ENCODE measurements around the gene TK2.
"Not testable (repeated sequence)": the region's sequence is repeated elsewhere in the genome, so short reads cannot be mapped to it uniquely, and the experiment has no call there.

Gene TK2

DNA sequence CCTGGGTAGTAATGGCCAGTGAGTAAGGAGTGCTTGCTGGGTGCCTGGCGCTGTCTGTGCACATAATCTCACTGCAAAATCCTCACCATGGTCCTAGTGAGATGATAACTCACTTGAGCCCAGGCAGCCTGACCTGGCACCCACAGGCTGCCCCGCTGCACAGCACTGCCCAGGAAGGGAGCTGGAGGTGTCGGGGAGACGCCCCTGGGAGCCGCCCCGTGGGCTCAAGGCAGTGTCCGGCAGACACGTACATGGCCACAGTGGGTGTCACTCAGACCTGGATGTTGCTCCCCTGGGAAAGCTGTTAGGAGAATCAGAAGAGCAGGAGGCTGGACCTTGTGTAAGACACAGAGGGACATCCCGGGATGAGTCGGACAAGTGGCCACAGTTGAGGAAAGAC, 78.7 kb downstream of the TK2 start:
- no peak for DNase-seq

DNA sequence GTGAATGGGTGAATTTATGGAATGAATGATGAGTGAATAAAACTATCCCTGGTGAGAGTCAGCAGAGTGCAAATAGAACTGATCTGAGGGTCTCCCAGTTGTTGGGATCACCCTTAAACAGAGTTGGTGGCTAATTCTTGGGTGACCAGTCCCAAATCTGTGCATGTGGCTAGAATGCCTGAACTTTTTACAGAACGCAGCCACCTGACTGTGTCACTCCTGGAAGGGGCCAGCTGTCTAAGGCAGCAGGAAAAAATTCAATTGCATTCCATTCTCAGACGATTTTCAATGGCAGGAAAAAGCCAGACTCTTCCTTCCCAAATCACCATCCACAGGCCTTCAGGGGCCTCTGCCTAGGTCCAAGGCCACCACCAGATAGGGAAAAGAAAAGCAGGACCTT, 79.4 kb downstream of the TK2 start:
- DNase-seq, result no peak

DNA sequence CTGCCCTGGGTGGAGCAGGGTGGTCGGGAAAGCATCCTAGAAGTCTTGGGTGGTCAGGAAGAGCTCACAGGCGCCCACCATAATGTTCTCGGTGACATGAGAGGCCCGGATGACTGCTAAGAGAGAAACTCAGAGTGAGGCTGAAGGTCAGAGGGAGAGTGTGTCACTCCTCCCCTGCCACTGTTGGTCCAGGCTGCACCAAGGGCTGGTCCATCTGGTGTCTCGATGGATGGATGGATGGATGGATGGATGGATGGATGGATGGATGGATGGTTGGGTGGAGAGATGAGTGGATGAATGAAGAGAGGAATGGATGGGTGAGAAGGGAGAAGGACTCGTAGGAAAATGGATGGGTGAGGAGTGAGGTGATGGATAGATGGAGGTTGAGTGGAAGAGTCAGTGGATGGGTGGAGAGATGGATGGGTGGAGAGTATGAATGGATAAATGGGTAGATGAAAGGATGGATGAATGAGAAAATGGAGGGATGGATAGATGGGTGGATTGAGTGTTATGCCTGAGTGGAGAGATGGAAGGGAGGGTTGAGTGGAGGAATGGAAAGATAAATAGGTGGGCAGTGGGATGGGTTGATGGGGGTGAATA, 79.9 kb downstream of the TK2 start:
- DNase-seq, result no peak

DNA sequence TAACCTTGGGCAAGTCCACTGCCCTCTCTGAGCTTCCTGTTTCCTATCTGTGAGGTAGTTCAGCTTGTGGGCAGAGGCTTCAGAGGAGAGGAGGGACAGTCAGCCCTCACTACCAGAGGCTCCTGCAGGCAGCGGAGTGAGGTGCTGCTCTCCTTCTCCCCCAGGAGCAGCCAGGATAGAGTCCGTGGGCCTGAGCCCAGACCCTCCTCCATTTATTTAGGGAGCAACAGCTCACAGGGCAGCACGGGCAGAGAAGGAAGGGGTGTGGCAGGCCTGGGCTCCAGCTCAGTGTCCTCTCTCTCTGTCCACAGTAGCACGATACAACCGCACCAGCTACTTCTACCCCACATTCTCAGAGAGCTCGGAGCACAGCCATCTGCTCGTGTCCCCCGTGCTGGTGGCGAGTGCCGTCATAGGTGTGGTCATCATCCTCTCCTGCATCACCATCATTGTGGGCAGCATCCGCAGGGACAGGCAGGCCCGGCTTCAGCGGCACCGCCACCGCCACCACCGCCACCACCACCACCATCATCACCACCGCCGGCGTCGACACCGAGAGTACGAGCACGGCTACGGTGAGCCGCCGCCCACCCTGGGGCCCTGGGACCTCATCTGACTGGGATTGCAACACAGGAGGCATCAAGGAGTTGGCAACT, 80.5 kb downstream of the TK2 start:
- DNase-seq, result no peak

DNA sequence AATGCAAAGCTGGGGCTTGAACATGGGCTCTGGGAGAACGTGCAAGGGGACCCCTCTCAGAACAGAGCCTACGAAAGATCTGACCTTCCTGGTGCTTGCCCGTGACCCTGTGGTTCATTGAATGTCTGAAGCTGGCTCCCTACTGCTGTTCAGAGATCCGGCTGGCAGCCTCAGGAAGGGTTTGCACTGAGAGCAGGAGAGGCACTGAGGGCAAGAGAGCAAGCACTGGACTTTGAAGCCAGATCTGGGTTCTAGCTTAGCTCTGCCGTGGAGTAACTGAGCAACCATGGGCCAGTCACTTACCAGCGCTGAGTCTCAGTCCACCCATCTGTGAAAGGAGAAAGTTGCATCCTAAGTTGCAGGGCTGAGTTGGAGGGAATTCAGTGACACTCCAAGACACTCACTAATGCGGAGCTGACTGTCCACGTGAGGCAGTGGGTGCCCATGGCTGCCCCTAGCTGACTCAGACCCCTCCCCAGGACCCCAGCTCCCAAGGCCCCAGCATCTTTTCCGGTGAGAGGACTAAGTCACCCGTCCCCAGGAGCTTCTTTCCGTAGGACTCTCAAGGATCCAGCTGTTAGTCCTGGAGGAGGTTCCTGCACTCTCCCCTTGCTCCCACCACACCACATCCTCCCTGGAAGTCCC, 81.5 kb downstream of the TK2 start:
- DNase-seq, result no peak

DNA sequence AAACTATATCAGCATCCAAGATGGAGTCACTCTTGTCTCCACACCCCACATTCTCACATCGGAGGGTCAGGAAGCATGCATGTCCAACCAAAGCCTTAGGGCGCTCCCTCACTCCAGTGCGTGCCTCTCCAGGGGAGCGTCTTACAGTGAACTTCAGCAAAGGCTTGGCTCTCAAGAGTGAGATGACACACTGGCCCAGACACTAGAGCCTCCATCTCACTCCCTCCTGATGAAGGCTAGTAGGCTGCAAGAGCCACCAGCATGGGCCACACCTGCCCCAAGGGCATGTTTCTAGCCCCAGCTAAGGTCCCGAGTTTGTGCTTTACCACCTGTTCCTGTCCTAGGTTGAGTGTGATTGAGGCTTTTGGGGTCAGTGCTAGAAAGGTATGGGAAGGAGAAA, 82.3 kb downstream of the TK2 start:
- no peak for DNase-seq

DNA sequence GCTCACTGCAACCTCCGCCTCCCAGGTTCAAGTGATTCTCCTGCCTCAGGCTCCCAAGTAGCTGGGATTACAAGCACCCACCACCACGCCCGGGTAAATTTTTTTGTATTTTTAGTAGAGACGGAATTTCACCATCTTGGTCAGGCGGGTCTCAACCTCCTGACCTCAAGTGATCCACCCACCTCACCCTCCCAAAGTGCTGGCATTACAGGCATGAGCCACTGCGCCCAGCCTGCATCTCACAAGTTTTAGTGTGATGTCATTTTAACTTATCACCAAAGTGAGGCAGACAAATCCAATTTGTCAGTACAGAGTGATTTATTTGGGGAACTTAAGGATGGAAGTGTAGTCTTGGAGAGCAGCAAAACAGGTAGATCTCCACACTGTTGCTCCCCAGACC, 83.3 kb downstream of the TK2 start:
- DNase-seq, result not testable (repeated sequence)

DNA sequence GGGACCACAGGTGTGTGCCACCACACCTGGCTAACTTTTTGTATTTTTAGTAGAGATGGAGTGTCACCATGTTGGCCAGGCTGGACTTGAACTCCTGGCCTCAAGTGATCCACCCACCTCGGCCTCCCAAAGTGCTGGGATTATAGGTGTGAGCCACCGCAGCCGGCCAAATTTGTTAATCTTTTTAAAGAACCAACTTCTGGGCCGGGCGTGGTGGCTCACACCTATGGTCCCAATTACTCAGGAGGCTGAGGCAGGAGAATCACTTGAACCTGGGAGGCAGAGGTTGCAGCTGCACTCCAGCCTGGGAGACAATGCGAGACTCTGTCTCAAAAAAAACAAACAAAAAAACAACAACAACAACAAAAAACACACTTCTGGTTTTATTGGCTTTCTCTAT, 84.0 kb downstream of the TK2 start:
- DNase-seq, result not testable (repeated sequence)

DNA sequence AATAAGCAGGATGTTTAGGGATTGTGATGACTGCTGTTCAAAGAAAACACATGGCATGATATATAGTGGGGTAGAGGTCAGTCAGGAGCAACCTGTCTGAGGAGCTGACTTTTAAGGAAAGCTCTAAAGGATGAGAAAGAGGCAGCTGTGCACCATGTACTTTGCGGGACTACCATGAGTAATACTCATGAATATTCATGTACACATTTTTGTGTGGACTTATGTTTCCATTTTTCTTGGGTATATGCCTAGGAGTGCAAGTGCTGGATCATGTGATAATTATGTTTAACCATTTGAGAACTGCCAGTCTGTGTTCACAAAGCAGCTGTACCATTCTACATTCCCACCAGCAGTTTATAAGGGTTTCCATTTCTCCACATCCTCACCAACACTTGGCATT, 87.0 kb downstream of the TK2 start:
- no peak for DNase-seq

DNA sequence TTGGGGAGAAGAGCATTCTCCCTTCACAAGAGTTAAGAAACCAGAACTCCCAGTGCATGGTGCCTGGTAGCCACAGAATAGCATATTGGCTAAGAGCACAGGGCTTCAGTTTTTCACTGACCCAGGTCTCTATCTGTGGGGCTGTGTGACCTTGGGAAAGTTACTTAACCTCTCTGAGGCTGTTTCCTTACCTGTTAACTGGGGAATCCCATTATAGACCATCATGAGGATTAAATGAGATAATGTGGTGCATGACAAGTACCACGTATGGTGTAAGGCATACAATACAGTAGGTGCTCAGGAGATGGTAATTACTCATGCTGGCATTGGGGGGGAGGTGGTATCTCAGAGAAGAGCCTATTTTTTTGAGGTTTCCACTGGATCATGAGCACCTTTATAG, 89.2 kb downstream of the TK2 start:
- no peak for DNase-seq

DNA sequence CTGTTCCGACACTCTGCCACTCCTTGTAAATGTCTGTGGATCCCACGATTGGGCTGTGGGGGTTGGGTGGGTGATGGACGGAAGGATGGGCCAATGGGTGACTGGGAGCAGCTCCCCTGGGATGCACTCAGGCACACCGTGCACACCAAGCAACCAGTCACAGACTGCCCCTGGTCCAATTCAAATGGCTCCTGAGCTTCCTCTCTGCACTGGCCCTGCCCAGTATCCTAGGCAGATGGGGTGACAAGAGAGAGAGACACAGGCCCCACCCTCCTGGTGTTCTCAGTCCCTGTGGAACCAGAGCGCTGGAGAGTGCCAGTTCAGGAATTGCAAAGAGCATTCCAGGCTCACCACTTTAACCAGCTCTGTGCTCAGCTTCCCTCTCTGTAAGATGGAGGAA, 90.0 kb downstream of the TK2 start:
- DNase-seq, result no peak

DNA sequence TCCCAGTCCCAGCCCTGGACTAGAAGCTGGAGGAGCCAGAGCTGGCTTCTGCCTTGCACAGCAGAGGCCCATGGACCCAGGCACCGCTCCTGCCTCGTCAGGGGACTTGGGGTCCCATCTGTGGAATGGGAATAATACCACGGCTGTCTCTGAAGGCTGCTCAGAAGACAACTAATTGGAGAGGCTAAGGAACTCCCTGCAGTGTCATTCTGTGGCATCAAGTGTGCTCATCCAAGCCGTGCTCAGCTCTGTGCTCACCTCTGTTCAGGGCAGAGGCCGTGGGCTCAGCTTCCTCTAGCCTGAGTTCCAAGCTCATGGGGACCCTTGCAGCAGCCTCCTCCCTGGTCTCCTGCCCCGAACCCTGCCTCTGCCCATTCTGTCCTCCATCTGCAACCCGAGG, 91.1 kb downstream of the TK2 start:
- no peak for DNase-seq

DNA sequence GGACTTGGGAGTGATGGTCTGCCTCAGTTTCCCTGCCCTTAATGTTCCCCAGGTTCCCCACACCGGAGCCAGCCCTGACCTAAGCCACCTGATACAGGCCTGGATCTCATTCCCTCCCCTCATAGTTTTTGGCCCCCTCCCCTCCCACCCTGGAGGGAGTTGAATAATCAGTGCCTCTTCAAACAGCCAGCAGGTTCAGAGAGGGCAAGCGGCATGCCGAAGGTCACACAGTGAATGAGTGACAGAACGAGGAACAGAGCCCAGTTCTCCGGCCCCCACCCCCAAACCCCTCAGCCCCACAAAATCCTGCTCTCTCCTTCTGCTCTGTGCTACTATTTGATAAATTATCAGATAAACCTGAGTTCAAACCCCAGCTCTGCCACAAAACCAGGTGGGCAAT, 91.6 kb downstream of the TK2 start:
- no peak for DNase-seq

Measured in amygdala (tissue), 56 donors.